Measurements from ENCODE around the gene TMEM98.
"Not testable (repeated sequence)": the region's sequence is repeated elsewhere in the genome, so short reads cannot be mapped to it uniquely, and the experiment has no call there.

DNA sequence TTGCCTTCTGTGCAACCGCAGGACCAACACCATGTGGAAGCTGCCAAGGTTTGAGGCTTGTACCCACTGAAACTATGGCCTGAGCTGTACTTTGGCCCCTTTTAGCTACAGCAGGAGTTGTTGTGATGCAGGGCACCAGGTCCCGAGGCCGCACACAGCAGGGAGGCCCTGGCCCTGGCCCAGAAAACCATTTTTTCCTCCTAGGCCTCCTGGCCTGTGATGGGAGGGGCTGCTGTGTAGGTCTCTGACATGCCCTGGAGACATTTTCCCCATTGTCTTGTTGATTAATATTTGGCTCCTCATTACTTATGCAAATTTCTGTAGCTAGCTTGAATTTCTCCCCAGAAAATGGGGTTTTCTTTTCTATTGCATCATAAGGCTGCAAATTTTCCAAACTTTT, 53.7 kb downstream of the TMEM98 start:
- TF ChIP-seq, protein P1, sequence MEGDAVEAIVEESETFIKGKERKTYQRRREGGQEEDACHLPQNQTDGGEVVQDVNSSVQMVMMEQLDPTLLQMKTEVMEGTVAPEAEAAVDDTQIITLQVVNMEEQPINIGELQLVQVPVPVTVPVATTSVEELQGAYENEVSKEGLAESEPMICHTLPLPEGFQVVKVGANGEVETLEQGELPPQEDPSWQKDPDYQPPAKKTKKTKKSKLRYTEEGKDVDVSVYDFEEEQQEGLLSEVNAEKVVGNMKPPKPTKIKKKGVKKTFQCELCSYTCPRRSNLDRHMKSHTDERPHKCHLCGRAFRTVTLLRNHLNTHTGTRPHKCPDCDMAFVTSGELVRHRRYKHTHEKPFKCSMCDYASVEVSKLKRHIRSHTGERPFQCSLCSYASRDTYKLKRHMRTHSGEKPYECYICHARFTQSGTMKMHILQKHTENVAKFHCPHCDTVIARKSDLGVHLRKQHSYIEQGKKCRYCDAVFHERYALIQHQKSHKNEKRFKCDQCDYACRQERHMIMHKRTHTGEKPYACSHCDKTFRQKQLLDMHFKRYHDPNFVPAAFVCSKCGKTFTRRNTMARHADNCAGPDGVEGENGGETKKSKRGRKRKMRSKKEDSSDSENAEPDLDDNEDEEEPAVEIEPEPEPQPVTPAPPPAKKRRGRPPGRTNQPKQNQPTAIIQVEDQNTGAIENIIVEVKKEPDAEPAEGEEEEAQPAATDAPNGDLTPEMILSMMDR (conservative IDR thresholded peaks at IDR 0.05; ENCODE audit: low read depth, low read length): not testable (repeated sequence)
- TF ChIP-seq EZH2 (IDR thresholded peaks at IDR 0.05; ENCODE audit: borderline replicate concordance, low read depth, low read length, poor library complexity, severe bottlenecking): not testable (repeated sequence)
